GM23338 (cell line): ENCODE results near the gene RNF41. TPM values are rescaled to one million over a fixed set of nuclear protein-coding genes. Genes with fewer than 3 reads are reported as not detected.

Experiments
- ATAC-seq: fragments of 200-7000 bp; cut with Tn5 transposase; 3 replicates; pipeline ENCODE4 v1.9.1; 2020
- DNase-seq: peaks from one replicate; pipeline ENCODE4 v3.0.0-alpha.2; 2015; ENCODE audit warnings: low spot score
- H2AFZ ChIP-seq: fragments of 200-600 bp; sonication (generic); 2 replicates; pipeline ENCODE4 v1.8.0; 2016; ENCODE audit warnings: antibody characterized with exemption, mild to moderate bottlenecking, moderate library complexity
- H3F3A ChIP-seq: fragments of 200-600 bp; sonication (generic); replicated peaks from 2 replicates; pipeline ENCODE4 v1.8.0; 2017; ENCODE audit warnings: antibody characterized with exemption, mixed run types, low read depth
- H3K27ac ChIP-seq: fragments of 200-600 bp; sonication (generic); 2 replicates; pipeline ENCODE4 v1.6.1; 2016; ENCODE audit warnings: low read depth
- H3K27me3 ChIP-seq: fragments of 200-600 bp; sonication (generic); 2 replicates; pipeline ENCODE4 v1.8.0; 2016; ENCODE audit warnings: mild to moderate bottlenecking, mixed run types, moderate library complexity; ENCODE audit not compliant: insufficient read depth
- H3K36me3 ChIP-seq: fragments of 200-600 bp; sonication (generic); 2 replicates; pipeline ENCODE4 v1.8.0; 2016; ENCODE audit warnings: mild to moderate bottlenecking; ENCODE audit not compliant: insufficient read depth
- H3K4me1 ChIP-seq: fragments of 200-600 bp; sonication (generic); 2 replicates; pipeline ENCODE4 v1.8.0; 2016; ENCODE audit warnings: mild to moderate bottlenecking, moderate library complexity; ENCODE audit not compliant: insufficient read depth
- H3K4me2 ChIP-seq: fragments of 200-600 bp; sonication (generic); 2 replicates; pipeline ENCODE4 v1.7.1; 2017; ENCODE audit warnings: mixed run types
- H3K4me3 ChIP-seq: fragments of 200-600 bp; sonication (generic); 2 replicates; pipeline ENCODE4 v1.6.1; 2016; ENCODE audit warnings: mixed run types
- H3K79me2 ChIP-seq: fragments of 200-600 bp; sonication (generic); replicated peaks from 2 replicates; pipeline ENCODE4 v1.8.0; 2017; ENCODE audit warnings: mild to moderate bottlenecking; ENCODE audit not compliant: insufficient read depth
- H3K9me2 ChIP-seq: fragments of 200-600 bp; sonication (generic); 2 replicates; pipeline ENCODE4 v1.8.0; 2017; ENCODE audit not compliant: insufficient read depth
- H4K20me1 ChIP-seq: fragments of 200-600 bp; sonication (generic); replicated peaks from 2 replicates; pipeline ENCODE4 v1.8.0; 2017; ENCODE audit warnings: mild to moderate bottlenecking; ENCODE audit not compliant: insufficient read depth
- H3K27ac Mint-ChIP-seq: 2 replicates; pipeline ENCODE4 v1.8.0; 2020; ENCODE audit warnings: inconsistent platforms, mild to moderate bottlenecking, moderate library complexity, mixed read lengths
- H3K27me3 Mint-ChIP-seq: 3 replicates; pipeline ENCODE4 v1.8.0; 2022; ENCODE audit warnings: low read depth, mild to moderate bottlenecking, moderate library complexity, mixed read lengths, inconsistent platforms; ENCODE audit not compliant: insufficient read depth, poor library complexity
- H3K36me3 Mint-ChIP-seq: 3 replicates; pipeline ENCODE4 v1.8.0; 2021; ENCODE audit warnings: low read depth, mild to moderate bottlenecking, inconsistent platforms, moderate library complexity, mixed read lengths
- H3K4me1 Mint-ChIP-seq: 3 replicates; pipeline ENCODE4 v1.8.0; 2020; ENCODE audit warnings: mild to moderate bottlenecking, inconsistent platforms, mixed read lengths
- H3K4me3 Mint-ChIP-seq: 3 replicates; pipeline ENCODE4 v1.8.0; 2021; ENCODE audit warnings: moderate library complexity, mild to moderate bottlenecking, inconsistent platforms, mixed read lengths
- H3K9me3 Mint-ChIP-seq: 3 replicates; pipeline ENCODE4 v1.8.0; 2020; ENCODE audit warnings: moderate library complexity, mild to moderate bottlenecking, inconsistent platforms, mixed read lengths
- CREB1 ChIP-seq: fragments of 250-450 bp; sonication (Bioruptor Pico); IDR thresholded peaks from 2 replicates; pipeline ENCODE4 v1.5.0; 2020; ENCODE audit warnings: low read depth, mild to moderate bottlenecking, moderate library complexity
- CTCF ChIP-seq, 2 experiments: fragments of 200-600 bp in 1 of 2; sonication (generic) in 1 of 2; conservative IDR thresholded peaks; 2 replicates each; pipeline versions ENCODE4 v1.5.1 to v1.6.1; 2016 to 2017; ENCODE audit warnings: antibody characterized with exemption in 2 of 2, low read depth in 2 of 2, mild to moderate bottlenecking in 2 of 2, moderate library complexity in 1 of 2
- EZH2 ChIP-seq: fragments of 200-600 bp; sonication (generic); IDR thresholded peaks from one replicate; pipeline ENCODE4 v1.8.0; 2017; ENCODE audit warnings: antibody characterized with exemption, mild to moderate bottlenecking, low read depth; ENCODE audit not compliant: unreplicated experiment
- EZH2phosphoT487 ChIP-seq: fragments of 200-600 bp; sonication (generic); IDR thresholded peaks from one replicate; pipeline ENCODE4 v1.8.1; 2018; ENCODE audit warnings: antibody characterized with exemption; ENCODE audit not compliant: unreplicated experiment
- JUNB ChIP-seq: IDR thresholded peaks from one replicate; pipeline ENCODE4 v1.6.1; 2016; ENCODE audit warnings: antibody characterized with exemption; ENCODE audit not compliant: unreplicated experiment
- NANOG ChIP-seq: IDR thresholded peaks from 2 replicates; pipeline ENCODE4 v1.6.1; 2016; ENCODE audit warnings: antibody characterized with exemption, borderline replicate concordance
- POLR2AphosphoS5 ChIP-seq: IDR thresholded peaks from 2 replicates; pipeline ENCODE4 v1.6.1; 2016; ENCODE audit warnings: antibody characterized with exemption, low read depth
- STAT1 ChIP-seq: IDR thresholded peaks from one replicate; pipeline ENCODE4 v1.6.1; 2016; ENCODE audit warnings: antibody characterized with exemption; ENCODE audit not compliant: unreplicated experiment
- ZNF114 ChIP-seq: fragments of 250-450 bp; sonication (Bioruptor Pico); IDR thresholded peaks from 2 replicates; pipeline ENCODE4 v1.5.0; 2020; ENCODE audit warnings: mild to moderate bottlenecking, moderate library complexity
- ZNF331 ChIP-seq: fragments of 250-450 bp; sonication (Bioruptor Pico); IDR thresholded peaks from 2 replicates; pipeline ENCODE4 v1.5.0; 2020; ENCODE audit warnings: low read depth, mild to moderate bottlenecking, moderate library complexity
- polyA plus RNA-seq: library from polyadenylated mRNA; unstranded; fragments of >200 nt; fragmentation: Nextera tagmentation; extraction: Ambion mirVana; gene quantifications from 2 replicates; pipeline ENCODE4 v1.2.1, GENCODE V29; 2016
- total RNA-seq: library from RNA; depleted of rRNA; stranded (reverse); fragments of >200 nt; shearing (Covaris generic); gene quantifications from 2 replicates; pipeline ENCODE4 v1.2.3, GENCODE V29; 2014
- TF ChIP-seq, protein P1 (sequence below): IDR thresholded peaks from 2 replicates; pipeline ENCODE4 v1.6.1; 2016; ENCODE audit warnings: antibody characterized with exemption
- TF ChIP-seq, protein P2 (sequence below): fragments of 250-450 bp; sonication (Bioruptor Pico); IDR thresholded peaks from 2 replicates; pipeline ENCODE4 v1.5.0; 2020; ENCODE audit warnings: mild to moderate bottlenecking, moderate library complexity
- TF ChIP-seq, protein P3 (sequence below): IDR thresholded peaks from one replicate; pipeline ENCODE4 v1.6.1; 2018; ENCODE audit warnings: antibody characterized with exemption; ENCODE audit not compliant: unreplicated experiment

Gene RNF41
- total and polyA plus RNA-seq, 2 experiments from 2014 or later, result 15.3 to 77.1 TPM

DNA sequence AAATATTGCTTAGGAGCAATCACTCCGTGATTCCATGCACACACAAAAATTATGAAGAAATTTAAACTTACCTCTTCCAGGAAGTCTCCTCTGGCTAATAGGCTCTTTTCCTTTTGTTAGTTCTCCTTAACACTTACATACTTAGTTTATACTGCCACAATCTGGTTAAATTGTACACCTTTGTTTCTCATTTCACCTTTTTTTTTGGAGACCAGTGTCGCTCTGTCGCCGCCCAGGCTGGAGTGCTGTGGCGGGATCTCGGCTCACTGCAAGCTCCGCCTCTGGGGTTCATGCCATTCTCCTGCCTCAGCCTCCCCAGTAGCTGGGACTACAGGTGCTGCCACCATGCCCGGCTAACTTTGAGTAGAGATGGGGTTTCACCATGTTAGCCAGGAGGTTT, 38.7 kb upstream of the RNF41 start:
- no peak for ATAC-seq
- no peak for DNase-seq
- TF ChIP-seq EZH2, result no peak
- TF ChIP-seq STAT1, result no peak
- no peak for TF ChIP-seq ZNF331 (CRISPR knock-in tag)
- TF ChIP-seq JUNB, result no peak
- no peak for TF ChIP-seq CREB1 (CRISPR knock-in tag)
- no peak for TF ChIP-seq NANOG
- TF ChIP-seq CTCF (conservative IDR thresholded peaks at IDR 0.05; ENCODE audit: low read depth in 2 of 2), result no peak
- TF ChIP-seq, protein P1, sequence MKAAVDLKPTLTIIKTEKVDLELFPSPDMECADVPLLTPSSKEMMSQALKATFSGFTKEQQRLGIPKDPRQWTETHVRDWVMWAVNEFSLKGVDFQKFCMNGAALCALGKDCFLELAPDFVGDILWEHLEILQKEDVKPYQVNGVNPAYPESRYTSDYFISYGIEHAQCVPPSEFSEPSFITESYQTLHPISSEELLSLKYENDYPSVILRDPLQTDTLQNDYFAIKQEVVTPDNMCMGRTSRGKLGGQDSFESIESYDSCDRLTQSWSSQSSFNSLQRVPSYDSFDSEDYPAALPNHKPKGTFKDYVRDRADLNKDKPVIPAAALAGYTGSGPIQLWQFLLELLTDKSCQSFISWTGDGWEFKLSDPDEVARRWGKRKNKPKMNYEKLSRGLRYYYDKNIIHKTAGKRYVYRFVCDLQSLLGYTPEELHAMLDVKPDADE, result no peak
- no peak for TF ChIP-seq POLR2AphosphoS5
- TF ChIP-seq, protein P2, sequence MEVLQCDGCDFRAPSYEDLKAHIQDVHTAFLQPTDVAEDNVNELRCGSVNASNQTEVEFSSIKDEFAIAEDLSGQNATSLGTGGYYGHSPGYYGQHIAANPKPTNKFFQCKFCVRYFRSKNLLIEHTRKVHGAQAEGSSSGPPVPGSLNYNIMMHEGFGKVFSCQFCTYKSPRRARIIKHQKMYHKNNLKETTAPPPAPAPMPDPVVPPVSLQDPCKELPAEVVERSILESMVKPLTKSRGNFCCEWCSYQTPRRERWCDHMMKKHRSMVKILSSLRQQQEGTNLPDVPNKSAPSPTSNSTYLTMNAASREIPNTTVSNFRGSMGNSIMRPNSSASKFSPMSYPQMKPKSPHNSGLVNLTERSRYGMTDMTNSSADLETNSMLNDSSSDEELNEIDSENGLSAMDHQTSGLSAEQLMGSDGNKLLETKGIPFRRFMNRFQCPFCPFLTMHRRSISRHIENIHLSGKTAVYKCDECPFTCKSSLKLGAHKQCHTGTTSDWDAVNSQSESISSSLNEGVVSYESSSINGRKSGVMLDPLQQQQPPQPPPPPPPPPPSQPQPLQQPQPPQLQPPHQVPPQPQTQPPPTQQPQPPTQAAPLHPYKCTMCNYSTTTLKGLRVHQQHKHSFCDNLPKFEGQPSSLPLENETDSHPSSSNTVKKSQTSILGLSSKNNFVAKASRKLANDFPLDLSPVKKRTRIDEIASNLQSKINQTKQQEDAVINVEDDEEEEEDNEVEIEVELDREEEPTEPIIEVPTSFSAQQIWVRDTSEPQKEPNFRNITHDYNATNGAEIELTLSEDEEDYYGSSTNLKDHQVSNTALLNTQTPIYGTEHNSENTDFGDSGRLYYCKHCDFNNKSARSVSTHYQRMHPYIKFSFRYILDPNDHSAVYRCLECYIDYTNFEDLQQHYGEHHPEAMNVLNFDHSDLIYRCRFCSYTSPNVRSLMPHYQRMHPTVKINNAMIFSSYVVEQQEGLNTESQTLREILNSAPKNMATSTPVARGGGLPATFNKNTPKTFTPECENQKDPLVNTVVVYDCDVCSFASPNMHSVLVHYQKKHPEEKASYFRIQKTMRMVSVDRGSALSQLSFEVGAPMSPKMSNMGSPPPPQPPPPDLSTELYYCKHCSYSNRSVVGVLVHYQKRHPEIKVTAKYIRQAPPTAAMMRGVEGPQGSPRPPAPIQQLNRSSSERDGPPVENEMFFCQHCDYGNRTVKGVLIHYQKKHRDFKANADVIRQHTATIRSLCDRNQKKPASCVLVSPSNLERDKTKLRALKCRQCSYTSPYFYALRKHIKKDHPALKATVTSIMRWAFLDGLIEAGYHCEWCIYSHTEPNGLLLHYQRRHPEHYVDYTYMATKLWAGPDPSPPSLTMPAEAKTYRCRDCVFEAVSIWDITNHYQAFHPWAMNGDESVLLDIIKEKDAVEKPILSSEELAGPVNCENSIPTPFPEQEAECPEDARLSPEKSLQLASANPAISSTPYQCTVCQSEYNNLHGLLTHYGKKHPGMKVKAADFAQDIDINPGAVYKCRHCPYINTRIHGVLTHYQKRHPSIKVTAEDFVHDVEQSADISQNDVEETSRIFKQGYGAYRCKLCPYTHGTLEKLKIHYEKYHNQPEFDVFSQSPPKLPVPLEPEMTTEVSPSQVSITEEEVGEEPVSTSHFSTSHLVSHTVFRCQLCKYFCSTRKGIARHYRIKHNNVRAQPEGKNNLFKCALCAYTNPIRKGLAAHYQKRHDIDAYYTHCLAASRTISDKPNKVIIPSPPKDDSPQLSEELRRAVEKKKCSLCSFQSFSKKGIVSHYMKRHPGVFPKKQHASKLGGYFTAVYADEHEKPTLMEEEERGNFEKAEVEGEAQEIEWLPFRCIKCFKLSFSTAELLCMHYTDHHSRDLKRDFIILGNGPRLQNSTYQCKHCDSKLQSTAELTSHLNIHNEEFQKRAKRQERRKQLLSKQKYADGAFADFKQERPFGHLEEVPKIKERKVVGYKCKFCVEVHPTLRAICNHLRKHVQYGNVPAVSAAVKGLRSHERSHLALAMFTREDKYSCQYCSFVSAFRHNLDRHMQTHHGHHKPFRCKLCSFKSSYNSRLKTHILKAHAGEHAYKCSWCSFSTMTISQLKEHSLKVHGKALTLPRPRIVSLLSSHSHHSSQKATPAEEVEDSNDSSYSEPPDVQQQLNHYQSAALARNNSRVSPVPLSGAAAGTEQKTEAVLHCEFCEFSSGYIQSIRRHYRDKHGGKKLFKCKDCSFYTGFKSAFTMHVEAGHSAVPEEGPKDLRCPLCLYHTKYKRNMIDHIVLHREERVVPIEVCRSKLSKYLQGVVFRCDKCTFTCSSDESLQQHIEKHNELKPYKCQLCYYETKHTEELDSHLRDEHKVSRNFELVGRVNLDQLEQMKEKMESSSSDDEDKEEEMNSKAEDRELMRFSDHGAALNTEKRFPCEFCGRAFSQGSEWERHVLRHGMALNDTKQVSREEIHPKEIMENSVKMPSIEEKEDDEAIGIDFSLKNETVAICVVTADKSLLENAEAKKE (CRISPR knock-in tag), result no peak
- TF ChIP-seq EZH2phosphoT487, result no peak
- no peak for TF ChIP-seq ZNF114
- TF ChIP-seq, protein P3, sequence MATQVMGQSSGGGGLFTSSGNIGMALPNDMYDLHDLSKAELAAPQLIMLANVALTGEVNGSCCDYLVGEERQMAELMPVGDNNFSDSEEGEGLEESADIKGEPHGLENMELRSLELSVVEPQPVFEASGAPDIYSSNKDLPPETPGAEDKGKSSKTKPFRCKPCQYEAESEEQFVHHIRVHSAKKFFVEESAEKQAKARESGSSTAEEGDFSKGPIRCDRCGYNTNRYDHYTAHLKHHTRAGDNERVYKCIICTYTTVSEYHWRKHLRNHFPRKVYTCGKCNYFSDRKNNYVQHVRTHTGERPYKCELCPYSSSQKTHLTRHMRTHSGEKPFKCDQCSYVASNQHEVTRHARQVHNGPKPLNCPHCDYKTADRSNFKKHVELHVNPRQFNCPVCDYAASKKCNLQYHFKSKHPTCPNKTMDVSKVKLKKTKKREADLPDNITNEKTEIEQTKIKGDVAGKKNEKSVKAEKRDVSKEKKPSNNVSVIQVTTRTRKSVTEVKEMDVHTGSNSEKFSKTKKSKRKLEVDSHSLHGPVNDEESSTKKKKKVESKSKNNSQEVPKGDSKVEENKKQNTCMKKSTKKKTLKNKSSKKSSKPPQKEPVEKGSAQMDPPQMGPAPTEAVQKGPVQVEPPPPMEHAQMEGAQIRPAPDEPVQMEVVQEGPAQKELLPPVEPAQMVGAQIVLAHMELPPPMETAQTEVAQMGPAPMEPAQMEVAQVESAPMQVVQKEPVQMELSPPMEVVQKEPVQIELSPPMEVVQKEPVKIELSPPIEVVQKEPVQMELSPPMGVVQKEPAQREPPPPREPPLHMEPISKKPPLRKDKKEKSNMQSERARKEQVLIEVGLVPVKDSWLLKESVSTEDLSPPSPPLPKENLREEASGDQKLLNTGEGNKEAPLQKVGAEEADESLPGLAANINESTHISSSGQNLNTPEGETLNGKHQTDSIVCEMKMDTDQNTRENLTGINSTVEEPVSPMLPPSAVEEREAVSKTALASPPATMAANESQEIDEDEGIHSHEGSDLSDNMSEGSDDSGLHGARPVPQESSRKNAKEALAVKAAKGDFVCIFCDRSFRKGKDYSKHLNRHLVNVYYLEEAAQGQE, result no peak
- peaks cover 14% of the 10 kb centered on the region for H4K20me1 ChIP-seq
- no peak overlapping the region for H3K4me3 ChIP-seq
- peaks cover 18% of the 10 kb centered on the region for H3K4me1 Mint-ChIP-seq
- H3K36me3 Mint-ChIP-seq, result peaks cover 11% of the 10 kb centered on the region
- H3K4me1 ChIP-seq, result peaks cover 17% of the 10 kb centered on the region
- H3K9me2 ChIP-seq, result no peaks in the 10 kb centered on the region
- no peak overlapping the region for H3K27ac ChIP-seq
- peaks cover 19% of the 10 kb centered on the region for H3F3A ChIP-seq
- no peak overlapping the region for H2AFZ ChIP-seq
- no peaks in the 10 kb centered on the region for H3K27me3 ChIP-seq
- no peak overlapping the region for H3K27ac Mint-ChIP-seq
- H3K9me3 Mint-ChIP-seq, result no peaks in the 10 kb centered on the region; the same call in 1 of the 3 replicates
- H3K36me3 ChIP-seq, result peaks cover 15% of the 10 kb centered on the region; the same call in 1 of the 2 replicates
- H3K4me2 ChIP-seq, result no peak overlapping the region
- peaks cover 25% of the 10 kb centered on the region for H3K27me3 Mint-ChIP-seq
- H3K4me3 Mint-ChIP-seq, result no peak overlapping the region
- H3K79me2 ChIP-seq, result peaks cover 13% of the 10 kb centered on the region; the same call in 1 of the 2 replicates
